ENCODE measurements around the gene KRT40. TPM values are rescaled to one million over a fixed set of nuclear protein-coding genes. Genes with fewer than 3 reads are reported as not detected.

KRT40 gene
- total and polyA plus RNA-seq, 2 experiments from 2014 or later: not detected

DNA sequence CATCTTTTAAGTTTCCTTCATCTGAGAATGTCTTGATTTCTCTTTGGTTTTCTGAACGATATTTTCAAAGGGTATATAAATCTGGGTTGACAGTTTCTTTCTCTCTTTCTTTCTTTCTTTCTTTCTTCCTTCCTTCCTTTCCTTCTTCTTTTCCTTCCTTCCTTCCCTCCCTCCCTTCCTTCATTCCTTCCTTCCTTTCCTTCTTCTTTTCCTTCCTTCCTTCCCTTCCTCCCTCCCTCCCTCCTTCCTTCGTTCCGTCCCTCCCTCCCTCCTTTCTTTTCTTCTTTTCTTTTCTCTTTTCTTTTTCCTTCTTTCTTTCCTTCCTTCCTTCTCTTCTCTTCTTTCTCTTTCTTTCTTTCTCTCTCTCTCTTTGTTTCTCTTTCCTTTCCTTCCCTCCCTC is 9.8 kb downstream of the KRT40 start:
- Histone ChIP-seq H3K27me3 (replicated peaks; ENCODE audit: insufficient read depth) (no peaks in the 10 kb centered on the region), H3K9ac (no peak overlapping the region), H3K27ac (no peak overlapping the region), H2AFZ (no peak overlapping the region), H3K9me2 (ENCODE audit: insufficient read depth) (no peaks in the 10 kb centered on the region), H3K9me3 (ENCODE audit: low read depth) (no peaks in the 10 kb centered on the region), H3K4me3 (no peak overlapping the region), H3K79me2 (ENCODE audit: insufficient read depth) (no peaks in the 10 kb centered on the region), H4K20me1 (ENCODE audit: insufficient read depth) (no peaks in the 10 kb centered on the region), H3F3A (ENCODE audit: insufficient read depth) (no peaks in the 10 kb centered on the region), H3K4me2 (ENCODE audit: unreplicated experiment) (no peak overlapping the region), H3K4me1 (ENCODE audit: insufficient read depth) (no peaks in the 10 kb centered on the region), H3K36me3 (ENCODE audit: low read depth) (no peaks in the 10 kb centered on the region)
- WGBS, 2 experiments (ENCODE audit: low coverage in 1 of 2, low lambda C conversion rate in 2 of 2, missing lambda C conversion rate in 2 of 2): 64 to 82% methylated on average over 3 of the region's 3 CpGs
- no peak for DNase-seq
- in situ Hi-C loops (cut with MboI): no loop called here
- TF ChIP-seq EZH2phosphoT487 (IDR thresholded peaks at IDR 0.05; ENCODE audit: insufficient read depth, low read depth) (no peak), EZH2 (IDR thresholded peaks at IDR 0.05; ENCODE audit: insufficient read depth, poor library complexity, severe bottlenecking) (no peak)

DNA sequence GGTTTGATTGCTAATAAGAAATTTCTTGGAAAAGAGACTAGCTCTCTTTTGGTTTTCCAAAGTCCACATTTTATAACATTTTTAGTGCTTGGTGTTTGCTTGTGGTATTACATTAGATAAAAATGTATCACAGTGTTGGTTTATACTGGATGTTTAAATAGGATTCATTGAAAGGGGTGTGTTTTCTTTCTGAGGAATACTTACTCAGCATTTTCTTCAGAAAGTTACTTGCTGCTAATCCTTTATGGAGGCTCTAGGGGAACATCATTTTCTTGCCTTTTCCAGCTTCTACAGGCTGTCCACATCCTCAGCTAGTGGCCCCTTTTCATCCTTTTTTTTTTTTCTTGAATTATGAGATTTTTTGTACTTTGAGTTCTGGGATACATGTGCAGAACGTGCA is 16.5 kb downstream of the KRT40 start:
- H3K4me2 ChIP-seq (ENCODE audit: unreplicated experiment): no peak overlapping the region
- in situ Hi-C loops (cut with MboI): no loop called here
- no peak for TF ChIP-seq EZH2 (IDR thresholded peaks at IDR 0.05; ENCODE audit: insufficient read depth, poor library complexity, severe bottlenecking)
- TF ChIP-seq EZH2phosphoT487 (IDR thresholded peaks at IDR 0.05; ENCODE audit: insufficient read depth, low read depth): no peak

DNA sequence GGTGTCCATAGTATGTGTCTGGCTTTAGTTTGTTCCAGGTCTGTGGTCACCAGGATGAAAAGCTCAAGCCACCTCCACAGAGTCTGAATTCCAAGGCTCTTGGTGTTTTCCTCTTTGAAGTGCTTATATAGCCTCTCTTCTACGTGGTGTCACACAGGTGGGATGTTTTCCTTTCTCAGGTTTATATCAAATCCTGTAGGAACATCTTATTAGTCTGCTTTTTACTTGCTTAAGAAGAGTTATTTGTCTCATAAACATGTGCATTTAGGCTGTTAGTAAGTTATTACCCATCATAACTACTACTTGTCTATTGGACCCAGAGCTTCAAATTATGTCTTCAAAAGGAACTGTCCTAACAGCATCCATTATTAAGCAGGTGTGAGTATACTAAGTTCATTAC is 17.3 kb downstream of the KRT40 start, which contains the start of gene KRT39:
KRT39 (minus strand) TSS at position 101 of the 400 bp plus-strand sequence; CDS start at position 9, 92 bp downstream.
- no peaks in the 10 kb centered on the region for H3K27me3 ChIP-seq (replicated peaks; ENCODE audit: insufficient read depth)
- no peaks in the 10 kb centered on the region for H3K9me2 ChIP-seq (ENCODE audit: insufficient read depth)
- no peaks in the 10 kb centered on the region for H4K20me1 ChIP-seq (ENCODE audit: insufficient read depth)
- H3K9me3 ChIP-seq (ENCODE audit: low read depth): no peaks in the 10 kb centered on the region
- H3K9ac ChIP-seq: no peak within 1 kb of the TSS
- DNase-seq: no peak
- in situ Hi-C loops (cut with MboI): no loop called here
- H3K27ac ChIP-seq: no peak within 1 kb of the TSS
- TF ChIP-seq EZH2 (IDR thresholded peaks at IDR 0.05; ENCODE audit: insufficient read depth, poor library complexity, severe bottlenecking) (no peak), EZH2phosphoT487 (IDR thresholded peaks at IDR 0.05; ENCODE audit: insufficient read depth, low read depth) (no peak)
- H3F3A ChIP-seq (ENCODE audit: insufficient read depth): no peaks in the 10 kb centered on the region
- WGBS, 2 experiments (ENCODE audit: low coverage in 1 of 2, low lambda C conversion rate in 2 of 2, missing lambda C conversion rate in 2 of 2): 24 to 32% methylated on average over 1 of the region's 1 CpG
- no peaks in the 10 kb centered on the region for H3K79me2 ChIP-seq (ENCODE audit: insufficient read depth)
- H3K4me2 ChIP-seq (ENCODE audit: unreplicated experiment): no peak within 1 kb of the TSS
- H3K4me1 ChIP-seq (ENCODE audit: insufficient read depth): no peaks in the 10 kb centered on the region
- H3K36me3 ChIP-seq (ENCODE audit: low read depth): no peaks in the 10 kb centered on the region
- H2AFZ ChIP-seq: peak within 1 kb of the TSS; percentile 2; the same call in 1 of the 2 replicates
- no peak within 1 kb of the TSS for H3K4me3 ChIP-seq

More for the DNA sequence above, 16.5 kb downstream of the KRT40 start:
- no peaks in the 10 kb centered on the region for H3K9me3 ChIP-seq (ENCODE audit: low read depth)
- no peak overlapping the region for H3K27ac ChIP-seq
- H3F3A ChIP-seq (ENCODE audit: insufficient read depth): no peaks in the 10 kb centered on the region
- H3K27me3 ChIP-seq (replicated peaks; ENCODE audit: insufficient read depth): no peaks in the 10 kb centered on the region
- no peak overlapping the region for H3K4me3 ChIP-seq
- WGBS, 2 experiments (ENCODE audit: low coverage in 1 of 2, low lambda C conversion rate in 2 of 2, missing lambda C conversion rate in 2 of 2): 90% methylated on average over 1 of the region's 1 CpG; no CpG with 5 or more reads in 1 of the 2 experiments
- H3K9ac ChIP-seq: no peak overlapping the region
- DNase-seq: no peak
- H3K79me2 ChIP-seq (ENCODE audit: insufficient read depth): no peaks in the 10 kb centered on the region
- H3K4me1 ChIP-seq (ENCODE audit: insufficient read depth): no peaks in the 10 kb centered on the region
- H3K9me2 ChIP-seq (ENCODE audit: insufficient read depth): no peaks in the 10 kb centered on the region
- no peaks in the 10 kb centered on the region for H4K20me1 ChIP-seq (ENCODE audit: insufficient read depth)
- no peaks in the 10 kb centered on the region for H3K36me3 ChIP-seq (ENCODE audit: low read depth)
- no peak overlapping the region for H2AFZ ChIP-seq

DNA sequence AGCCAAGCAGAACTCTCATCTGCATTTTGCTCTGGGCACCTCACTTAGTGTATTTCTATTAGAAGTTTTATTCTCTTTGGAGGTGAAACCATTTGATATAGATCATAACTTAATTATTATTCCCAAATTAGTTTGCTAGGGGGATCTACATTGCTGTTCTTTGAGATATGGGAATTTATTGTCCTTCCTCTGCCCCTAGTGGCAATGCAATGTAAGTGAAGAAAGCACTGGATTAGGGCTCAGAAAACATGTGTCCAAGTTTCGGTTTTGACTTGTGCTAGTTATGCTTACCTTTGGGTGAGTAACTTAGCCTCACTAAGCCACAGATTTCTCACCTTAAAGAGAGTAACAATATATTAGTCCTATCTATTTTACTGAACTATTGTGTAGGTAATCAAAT is 20.3 kb downstream of the KRT40 start:
- Histone ChIP-seq H3K9me3 (ENCODE audit: low read depth) (no peaks in the 10 kb centered on the region), H3F3A (ENCODE audit: insufficient read depth) (peaks cover 10% of the 10 kb centered on the region), H3K9me2 (ENCODE audit: insufficient read depth) (no peaks in the 10 kb centered on the region), H3K79me2 (ENCODE audit: insufficient read depth) (no peaks in the 10 kb centered on the region), H3K36me3 (ENCODE audit: low read depth) (no peaks in the 10 kb centered on the region), H3K27ac (no peak overlapping the region), H3K4me3 (no peak overlapping the region), H3K27me3 (replicated peaks; ENCODE audit: insufficient read depth) (no peaks in the 10 kb centered on the region), H3K4me1 (ENCODE audit: insufficient read depth) (peaks cover 9% of the 10 kb centered on the region), H2AFZ (peak overlapping the region; percentile 55; the same call in 1 of the 2 replicates), H3K4me2 (ENCODE audit: unreplicated experiment) (no peak overlapping the region), H4K20me1 (ENCODE audit: insufficient read depth) (no peaks in the 10 kb centered on the region), H3K9ac (no peak overlapping the region)
- in situ Hi-C loops (cut with MboI): no loop called here
- peak; percentile 45 for DNase-seq
- TF ChIP-seq EZH2 (IDR thresholded peaks at IDR 0.05; ENCODE audit: insufficient read depth, poor library complexity, severe bottlenecking): no peak
- TF ChIP-seq EZH2phosphoT487 (IDR thresholded peaks at IDR 0.05; ENCODE audit: insufficient read depth, low read depth): no peak
- WGBS, 2 experiments (ENCODE audit: low coverage in 1 of 2, low lambda C conversion rate in 2 of 2, missing lambda C conversion rate in 2 of 2): 50 to 72% methylated on average over 1 of the region's 1 CpG
